WTC11 (cell line): ENCODE measurements around the gene FRAT1. TPM values are rescaled to one million over a fixed set of nuclear protein-coding genes. Genes with fewer than 3 reads are reported as not detected.

Source experiments
- ATAC-seq: fragments of 200-7000 bp; cut with Tn5 transposase; 2 replicates; pipeline ENCODE4 v1.10.0; 2021; ENCODE audit warnings: mild to moderate bottlenecking, moderate library complexity
- CTCF ChIA-PET: fragments of 300-600 bp; sonication (Branson Sonifier 250); formaldehyde crosslinking; loops from one replicate; lab custom pipeline; 2021; ENCODE audit warnings: antibody characterized with exemption; lab: Charles Lee
- POLR2A ChIA-PET: fragments of 350-600 bp; sonication (Branson Sonifier 250); formaldehyde crosslinking; loops from one replicate; lab custom pipeline; 2021; ENCODE audit warnings: antibody characterized with exemption; lab: Charles Lee
- DNase-seq: peaks from one replicate; pipeline ENCODE4 v3.0.0; 2021; ENCODE audit warnings: low spot score
- H3K27ac Mint-ChIP-seq: 2 replicates; pipeline ENCODE4 v1.8.0; 2021; ENCODE audit warnings: mixed read lengths
- H3K27me3 Mint-ChIP-seq: 2 replicates; pipeline ENCODE4 v1.8.0; 2021; ENCODE audit warnings: low read depth, mild to moderate bottlenecking, moderate library complexity, mixed read lengths
- H3K36me3 Mint-ChIP-seq: 2 replicates; pipeline ENCODE4 v1.8.0; 2021; ENCODE audit warnings: mixed read lengths
- H3K4me1 Mint-ChIP-seq: 2 replicates; pipeline ENCODE4 v1.8.0; 2022; ENCODE audit warnings: mixed read lengths
- H3K4me3 Mint-ChIP-seq: 2 replicates; pipeline ENCODE4 v1.8.0; 2021; ENCODE audit warnings: mild to moderate bottlenecking, moderate library complexity, mixed read lengths
- H3K9me3 Mint-ChIP-seq: 2 replicates; pipeline ENCODE4 v1.8.0; 2021; ENCODE audit warnings: mixed read lengths
- CREB1 ChIP-seq: sonication (generic); formaldehyde crosslinking; IDR thresholded peaks from 2 replicates; pipeline ENCODE4 v1.8.0; 2023; ENCODE audit warnings: mild to moderate bottlenecking, missing genetic modification reagents
- FOXP4 ChIP-seq: sonication (generic); formaldehyde crosslinking; IDR thresholded peaks from 2 replicates; pipeline ENCODE4 v1.8.0; 2022; ENCODE audit warnings: mild to moderate bottlenecking, missing genetic modification reagents
- IRF2 ChIP-seq: sonication (generic); formaldehyde crosslinking; IDR thresholded peaks from 2 replicates; pipeline ENCODE4 v1.8.0; 2022; ENCODE audit warnings: low read depth, missing genetic modification reagents, borderline replicate concordance
- KAT7 ChIP-seq: sonication (generic); formaldehyde crosslinking; IDR thresholded peaks from 2 replicates; pipeline ENCODE4 v1.8.1; 2023; ENCODE audit warnings: missing genetic modification reagents, mild to moderate bottlenecking, borderline replicate concordance
- NR2C2 ChIP-seq: sonication (generic); formaldehyde crosslinking; IDR thresholded peaks from 2 replicates; pipeline ENCODE4 v1.8.0; 2022; ENCODE audit warnings: mild to moderate bottlenecking, missing genetic modification reagents
- SMAD4 ChIP-seq: sonication (generic); formaldehyde crosslinking; IDR thresholded peaks from 2 replicates; pipeline ENCODE4 v1.8.0; 2022; ENCODE audit warnings: mild to moderate bottlenecking, missing genetic modification reagents
- SP1 ChIP-seq: sonication (generic); formaldehyde crosslinking; conservative IDR thresholded peaks from 2 replicates; pipeline ENCODE4 v1.8.1; 2022; ENCODE audit warnings: missing genetic modification reagents
- TCF7 ChIP-seq: sonication (generic); formaldehyde crosslinking; IDR thresholded peaks from 2 replicates; pipeline ENCODE4 v1.8.0; 2022; ENCODE audit warnings: mild to moderate bottlenecking, low read depth, missing genetic modification reagents, moderate library complexity
- USF2 ChIP-seq: sonication (generic); formaldehyde crosslinking; IDR thresholded peaks from 2 replicates; pipeline ENCODE4 v1.8.1; 2023; ENCODE audit warnings: mild to moderate bottlenecking, missing genetic modification reagents, moderate library complexity
- ZNF263 ChIP-seq: sonication (generic); formaldehyde crosslinking; IDR thresholded peaks from 2 replicates; pipeline ENCODE4 v1.8.1; 2022; ENCODE audit warnings: low read depth, mild to moderate bottlenecking, moderate library complexity, missing genetic modification reagents
- total RNA-seq: library from RNA; stranded (reverse); gene quantifications from 3 replicates; pipeline ENCODE4 v1.2.3, GENCODE V29; 2021
- TF ChIP-seq, protein P1 (sequence below): sonication (generic); formaldehyde crosslinking; IDR thresholded peaks from 2 replicates; pipeline ENCODE4 v1.8.0; 2023; ENCODE audit warnings: missing genetic modification reagents, mild to moderate bottlenecking, borderline replicate concordance
- TF ChIP-seq, protein P2 (sequence below): fragments of 250-450 bp; sonication (Bioruptor Pico); IDR thresholded peaks from 2 replicates; pipeline ENCODE4 v1.9.0; 2021; ENCODE audit warnings: moderate library complexity, mild to moderate bottlenecking, inconsistent platforms, borderline replicate concordance
- TF ChIP-seq, protein P3 (sequence below): sonication (generic); formaldehyde crosslinking; IDR thresholded peaks from 2 replicates; pipeline ENCODE4 v1.8.0; 2022; ENCODE audit warnings: missing genetic modification reagents
- TF ChIP-seq, protein P4 (sequence below): fragments of 200-600 bp; IDR thresholded peaks from 2 replicates; pipeline ENCODE4 v1.8.0; 2022; ENCODE audit warnings: antibody characterized with exemption
- TF ChIP-seq, protein P5 (sequence below): sonication (generic); formaldehyde crosslinking; IDR thresholded peaks from 2 replicates; pipeline ENCODE4 v1.8.1; 2023; ENCODE audit warnings: mild to moderate bottlenecking, missing genetic modification reagents

FRAT1 gene
- total RNA-seq, 1 experiment from 2014 or later, result 8.2 TPM

DNA sequence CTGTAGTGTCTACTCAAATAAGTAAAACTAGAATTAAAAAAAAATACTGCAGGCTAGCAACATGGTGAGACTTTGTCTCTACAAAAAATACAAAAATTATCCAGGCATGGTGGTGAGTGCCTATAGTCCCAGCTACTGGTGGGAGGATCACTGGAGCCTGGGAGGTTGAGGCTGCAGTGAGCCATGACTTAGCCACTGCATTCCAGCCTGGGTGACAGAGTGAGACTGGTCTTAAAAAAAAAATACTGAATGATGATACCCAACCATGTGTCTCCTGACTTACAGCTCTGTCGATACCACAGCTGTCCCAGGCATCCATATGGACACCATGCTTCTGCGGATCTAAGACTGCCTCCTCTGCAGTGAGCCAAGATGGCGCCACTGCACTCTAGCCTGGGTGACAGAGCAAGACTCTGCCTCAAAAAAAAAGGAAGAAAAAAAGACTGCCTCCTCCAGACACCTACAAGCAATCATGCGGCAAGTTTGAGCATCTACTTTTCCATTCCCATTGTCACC lies 7.9 kb upstream of the FRAT1 start:
- Mint-ChIP-seq H3K9me3 (peaks cover 10% of the 10 kb centered on the region; the same call in 1 of the 2 replicates), H3K27me3 (no peaks in the 10 kb centered on the region; the same call in 1 of the 2 replicates), H3K27ac (no peak overlapping the region), H3K4me3 (no peak overlapping the region), H3K4me1 (no peaks in the 10 kb centered on the region), H3K36me3 (no peaks in the 10 kb centered on the region)
- CTCF ChIA-PET, result interaction anchor here (0.7 kb wide), 1 partner anchor 427 kb away, joined by 3 read pairs; no protein-coding TSS in a partner anchor
- POLR2A ChIA-PET, result no interaction called here
- no peak for ATAC-seq
- TF ChIP-seq NR2C2 (no peak), TCF7 (CRISPR knock-in tag) (no peak), ZNF263 (CRISPR knock-in tag) (no peak), USF2 (no peak), CREB1 (CRISPR knock-in tag) (no peak), KAT7 (no peak), FOXP4 (CRISPR knock-in tag) (no peak), SP1 (CRISPR knock-in tag) (no peak), IRF2 (CRISPR knock-in tag) (no peak), SMAD4 (CRISPR knock-in tag) (no peak)
- TF ChIP-seq, protein P1, sequence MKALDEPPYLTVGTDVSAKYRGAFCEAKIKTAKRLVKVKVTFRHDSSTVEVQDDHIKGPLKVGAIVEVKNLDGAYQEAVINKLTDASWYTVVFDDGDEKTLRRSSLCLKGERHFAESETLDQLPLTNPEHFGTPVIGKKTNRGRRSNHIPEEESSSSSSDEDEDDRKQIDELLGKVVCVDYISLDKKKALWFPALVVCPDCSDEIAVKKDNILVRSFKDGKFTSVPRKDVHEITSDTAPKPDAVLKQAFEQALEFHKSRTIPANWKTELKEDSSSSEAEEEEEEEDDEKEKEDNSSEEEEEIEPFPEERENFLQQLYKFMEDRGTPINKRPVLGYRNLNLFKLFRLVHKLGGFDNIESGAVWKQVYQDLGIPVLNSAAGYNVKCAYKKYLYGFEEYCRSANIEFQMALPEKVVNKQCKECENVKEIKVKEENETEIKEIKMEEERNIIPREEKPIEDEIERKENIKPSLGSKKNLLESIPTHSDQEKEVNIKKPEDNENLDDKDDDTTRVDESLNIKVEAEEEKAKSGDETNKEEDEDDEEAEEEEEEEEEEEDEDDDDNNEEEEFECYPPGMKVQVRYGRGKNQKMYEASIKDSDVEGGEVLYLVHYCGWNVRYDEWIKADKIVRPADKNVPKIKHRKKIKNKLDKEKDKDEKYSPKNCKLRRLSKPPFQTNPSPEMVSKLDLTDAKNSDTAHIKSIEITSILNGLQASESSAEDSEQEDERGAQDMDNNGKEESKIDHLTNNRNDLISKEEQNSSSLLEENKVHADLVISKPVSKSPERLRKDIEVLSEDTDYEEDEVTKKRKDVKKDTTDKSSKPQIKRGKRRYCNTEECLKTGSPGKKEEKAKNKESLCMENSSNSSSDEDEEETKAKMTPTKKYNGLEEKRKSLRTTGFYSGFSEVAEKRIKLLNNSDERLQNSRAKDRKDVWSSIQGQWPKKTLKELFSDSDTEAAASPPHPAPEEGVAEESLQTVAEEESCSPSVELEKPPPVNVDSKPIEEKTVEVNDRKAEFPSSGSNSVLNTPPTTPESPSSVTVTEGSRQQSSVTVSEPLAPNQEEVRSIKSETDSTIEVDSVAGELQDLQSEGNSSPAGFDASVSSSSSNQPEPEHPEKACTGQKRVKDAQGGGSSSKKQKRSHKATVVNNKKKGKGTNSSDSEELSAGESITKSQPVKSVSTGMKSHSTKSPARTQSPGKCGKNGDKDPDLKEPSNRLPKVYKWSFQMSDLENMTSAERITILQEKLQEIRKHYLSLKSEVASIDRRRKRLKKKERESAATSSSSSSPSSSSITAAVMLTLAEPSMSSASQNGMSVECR, result no peak
- TF ChIP-seq, protein P2, sequence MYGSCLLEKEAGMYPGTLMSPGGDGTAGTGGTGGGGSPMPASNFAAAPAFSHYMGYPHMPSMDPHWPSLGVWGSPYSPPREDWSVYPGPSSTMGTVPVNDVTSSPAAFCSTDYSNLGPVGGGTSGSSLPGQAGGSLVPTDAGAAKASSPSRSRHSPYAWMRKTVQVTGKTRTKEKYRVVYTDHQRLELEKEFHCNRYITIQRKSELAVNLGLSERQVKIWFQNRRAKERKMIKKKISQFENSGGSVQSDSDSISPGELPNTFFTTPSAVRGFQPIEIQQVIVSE (CRISPR knock-in tag), result no peak
- TF ChIP-seq, protein P3, sequence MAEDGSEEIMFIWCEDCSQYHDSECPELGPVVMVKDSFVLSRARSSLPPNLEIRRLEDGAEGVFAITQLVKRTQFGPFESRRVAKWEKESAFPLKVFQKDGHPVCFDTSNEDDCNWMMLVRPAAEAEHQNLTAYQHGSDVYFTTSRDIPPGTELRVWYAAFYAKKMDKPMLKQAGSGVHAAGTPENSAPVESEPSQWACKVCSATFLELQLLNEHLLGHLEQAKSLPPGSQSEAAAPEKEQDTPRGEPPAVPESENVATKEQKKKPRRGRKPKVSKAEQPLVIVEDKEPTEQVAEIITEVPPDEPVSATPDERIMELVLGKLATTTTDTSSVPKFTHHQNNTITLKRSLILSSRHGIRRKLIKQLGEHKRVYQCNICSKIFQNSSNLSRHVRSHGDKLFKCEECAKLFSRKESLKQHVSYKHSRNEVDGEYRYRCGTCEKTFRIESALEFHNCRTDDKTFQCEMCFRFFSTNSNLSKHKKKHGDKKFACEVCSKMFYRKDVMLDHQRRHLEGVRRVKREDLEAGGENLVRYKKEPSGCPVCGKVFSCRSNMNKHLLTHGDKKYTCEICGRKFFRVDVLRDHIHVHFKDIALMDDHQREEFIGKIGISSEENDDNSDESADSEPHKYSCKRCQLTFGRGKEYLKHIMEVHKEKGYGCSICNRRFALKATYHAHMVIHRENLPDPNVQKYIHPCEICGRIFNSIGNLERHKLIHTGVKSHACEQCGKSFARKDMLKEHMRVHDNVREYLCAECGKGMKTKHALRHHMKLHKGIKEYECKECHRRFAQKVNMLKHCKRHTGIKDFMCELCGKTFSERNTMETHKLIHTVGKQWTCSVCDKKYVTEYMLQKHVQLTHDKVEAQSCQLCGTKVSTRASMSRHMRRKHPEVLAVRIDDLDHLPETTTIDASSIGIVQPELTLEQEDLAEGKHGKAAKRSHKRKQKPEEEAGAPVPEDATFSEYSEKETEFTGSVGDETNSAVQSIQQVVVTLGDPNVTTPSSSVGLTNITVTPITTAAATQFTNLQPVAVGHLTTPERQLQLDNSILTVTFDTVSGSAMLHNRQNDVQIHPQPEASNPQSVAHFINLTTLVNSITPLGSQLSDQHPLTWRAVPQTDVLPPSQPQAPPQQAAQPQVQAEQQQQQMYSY, result no peak
- TF ChIP-seq, protein P4, sequence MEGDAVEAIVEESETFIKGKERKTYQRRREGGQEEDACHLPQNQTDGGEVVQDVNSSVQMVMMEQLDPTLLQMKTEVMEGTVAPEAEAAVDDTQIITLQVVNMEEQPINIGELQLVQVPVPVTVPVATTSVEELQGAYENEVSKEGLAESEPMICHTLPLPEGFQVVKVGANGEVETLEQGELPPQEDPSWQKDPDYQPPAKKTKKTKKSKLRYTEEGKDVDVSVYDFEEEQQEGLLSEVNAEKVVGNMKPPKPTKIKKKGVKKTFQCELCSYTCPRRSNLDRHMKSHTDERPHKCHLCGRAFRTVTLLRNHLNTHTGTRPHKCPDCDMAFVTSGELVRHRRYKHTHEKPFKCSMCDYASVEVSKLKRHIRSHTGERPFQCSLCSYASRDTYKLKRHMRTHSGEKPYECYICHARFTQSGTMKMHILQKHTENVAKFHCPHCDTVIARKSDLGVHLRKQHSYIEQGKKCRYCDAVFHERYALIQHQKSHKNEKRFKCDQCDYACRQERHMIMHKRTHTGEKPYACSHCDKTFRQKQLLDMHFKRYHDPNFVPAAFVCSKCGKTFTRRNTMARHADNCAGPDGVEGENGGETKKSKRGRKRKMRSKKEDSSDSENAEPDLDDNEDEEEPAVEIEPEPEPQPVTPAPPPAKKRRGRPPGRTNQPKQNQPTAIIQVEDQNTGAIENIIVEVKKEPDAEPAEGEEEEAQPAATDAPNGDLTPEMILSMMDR, result no peak
- TF ChIP-seq, protein P5, sequence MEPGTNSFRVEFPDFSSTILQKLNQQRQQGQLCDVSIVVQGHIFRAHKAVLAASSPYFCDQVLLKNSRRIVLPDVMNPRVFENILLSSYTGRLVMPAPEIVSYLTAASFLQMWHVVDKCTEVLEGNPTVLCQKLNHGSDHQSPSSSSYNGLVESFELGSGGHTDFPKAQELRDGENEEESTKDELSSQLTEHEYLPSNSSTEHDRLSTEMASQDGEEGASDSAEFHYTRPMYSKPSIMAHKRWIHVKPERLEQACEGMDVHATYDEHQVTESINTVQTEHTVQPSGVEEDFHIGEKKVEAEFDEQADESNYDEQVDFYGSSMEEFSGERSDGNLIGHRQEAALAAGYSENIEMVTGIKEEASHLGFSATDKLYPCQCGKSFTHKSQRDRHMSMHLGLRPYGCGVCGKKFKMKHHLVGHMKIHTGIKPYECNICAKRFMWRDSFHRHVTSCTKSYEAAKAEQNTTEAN (CRISPR knock-in tag), result no peak
- no peak for DNase-seq
